GM12878 (cell line): Measurements from ENCODE around the gene NPHP3.

Source experiments
- HDAC2 ChIP-seq: fragments of 200-600 bp; sonication (generic); IDR thresholded peaks from 2 replicates; pipeline ENCODE4 v1.6.1; 2017
- RFX5 ChIP-seq: IDR thresholded peaks from 2 replicates; pipeline ENCODE4 v1.6.1; 2011; ENCODE audit warnings: low read depth, low read length, improper control_type of control experiment
- TF ChIP-seq, protein P1 (sequence below): fragments of 450-650 bp; IDR thresholded peaks from 2 replicates; pipeline ENCODE4 v1.6.1; 2016; ENCODE audit warnings: mild to moderate bottlenecking, moderate library complexity, borderline replicate concordance

GRCh38 chr3:132659365-132660051 is 62.7 kb downstream of the NPHP3 start, which contains the start of gene ACAD11:
- TF ChIP-seq HDAC2, result no peak
- TF ChIP-seq, protein P1, sequence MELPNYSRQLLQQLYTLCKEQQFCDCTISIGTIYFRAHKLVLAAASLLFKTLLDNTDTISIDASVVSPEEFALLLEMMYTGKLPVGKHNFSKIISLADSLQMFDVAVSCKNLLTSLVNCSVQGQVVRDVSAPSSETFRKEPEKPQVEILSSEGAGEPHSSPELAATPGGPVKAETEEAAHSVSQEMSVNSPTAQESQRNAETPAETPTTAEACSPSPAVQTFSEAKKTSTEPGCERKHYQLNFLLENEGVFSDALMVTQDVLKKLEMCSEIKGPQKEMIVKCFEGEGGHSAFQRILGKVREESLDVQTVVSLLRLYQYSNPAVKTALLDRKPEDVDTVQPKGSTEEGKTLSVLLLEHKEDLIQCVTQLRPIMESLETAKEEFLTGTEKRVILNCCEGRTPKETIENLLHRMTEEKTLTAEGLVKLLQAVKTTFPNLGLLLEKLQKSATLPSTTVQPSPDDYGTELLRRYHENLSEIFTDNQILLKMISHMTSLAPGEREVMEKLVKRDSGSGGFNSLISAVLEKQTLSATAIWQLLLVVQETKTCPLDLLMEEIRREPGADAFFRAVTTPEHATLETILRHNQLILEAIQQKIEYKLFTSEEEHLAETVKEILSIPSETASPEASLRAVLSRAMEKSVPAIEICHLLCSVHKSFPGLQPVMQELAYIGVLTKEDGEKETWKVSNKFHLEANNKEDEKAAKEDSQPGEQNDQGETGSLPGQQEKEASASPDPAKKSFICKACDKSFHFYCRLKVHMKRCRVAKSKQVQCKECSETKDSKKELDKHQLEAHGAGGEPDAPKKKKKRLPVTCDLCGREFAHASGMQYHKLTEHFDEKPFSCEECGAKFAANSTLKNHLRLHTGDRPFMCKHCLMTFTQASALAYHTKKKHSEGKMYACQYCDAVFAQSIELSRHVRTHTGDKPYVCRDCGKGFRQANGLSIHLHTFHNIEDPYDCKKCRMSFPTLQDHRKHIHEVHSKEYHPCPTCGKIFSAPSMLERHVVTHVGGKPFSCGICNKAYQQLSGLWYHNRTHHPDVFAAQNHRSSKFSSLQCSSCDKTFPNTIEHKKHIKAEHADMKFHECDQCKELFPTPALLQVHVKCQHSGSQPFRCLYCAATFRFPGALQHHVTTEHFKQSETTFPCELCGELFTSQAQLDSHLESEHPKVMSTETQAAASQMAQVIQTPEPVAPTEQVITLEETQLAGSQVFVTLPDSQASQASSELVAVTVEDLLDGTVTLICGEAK, result no peak
- TF ChIP-seq RFX5, result peak; percentile 61
